SKM-1 (cell line): Measurements from ENCODE around the gene STK11.

Source experiments
- DNase-seq: peaks from one replicate; lab custom pipeline; 2025; ENCODE audit not compliant: unreplicated experiment; lab: John Stamatoyannopoulos, UW

STK11 gene

GRCh38 chr19:1260749-1261537, 55.4 kb downstream of the STK11 start:
- DNase-seq, result peak; percentile 91

- no peak for DNase-seq
These were observed 55.9 kb downstream of the STK11 start for GRCh38 chr19:1261538-1261797.

- no peak for DNase-seq
These were observed 56.4 kb downstream of the STK11 start for GRCh38 chr19:1261798-1262622.

- DNase-seq, result no peak
These were observed 57.1 kb downstream of the STK11 start for GRCh38 chr19:1262623-1263123.

GRCh38 chr19:1263188-1263587, 57.6 kb downstream of the STK11 start:
- DNase-seq, result no peak

GRCh38 chr19:1264801-1265614, 59.4 kb downstream of the STK11 start:
- no peak for DNase-seq

GRCh38 chr19:1265615-1266128, 60.1 kb downstream of the STK11 start:
- DNase-seq, result no peak

GRCh38 chr19:1266129-1266915, 60.7 kb downstream of the STK11 start:
- peak; percentile 39 for DNase-seq

GRCh38 chr19:1266916-1267476, 61.4 kb downstream of the STK11 start:
- DNase-seq, result no peak

GRCh38 chr19:1267477-1268225, 62.1 kb downstream of the STK11 start:
- DNase-seq, result no peak

GRCh38 chr19:1268226-1269064, 62.9 kb downstream of the STK11 start:
- DNase-seq, result no peak

GRCh38 chr19:1269065-1269477, 63.5 kb downstream of the STK11 start, which contains the start of gene CIRBP:
Gene CIRBP (plus strand): TSS chr19:1269332. CDS start chr19:1270934, 1,602 bp downstream.
- DNase-seq, result peak; percentile 91

GRCh38 chr19:1269478-1270212, 64.1 kb downstream of the STK11 start:
- DNase-seq, result peak; percentile 37

GRCh38 chr19:1270213-1270853, 64.8 kb downstream of the STK11 start:
- DNase-seq, result no peak

- DNase-seq, result no peak
These were observed 65.4 kb downstream of the STK11 start for GRCh38 chr19:1270854-1271527.

- DNase-seq, result no peak
These were observed 66.2 kb downstream of the STK11 start for GRCh38 chr19:1271528-1272422.
